ENCODE data around the gene NPTN.

Gene NPTN

DNA sequence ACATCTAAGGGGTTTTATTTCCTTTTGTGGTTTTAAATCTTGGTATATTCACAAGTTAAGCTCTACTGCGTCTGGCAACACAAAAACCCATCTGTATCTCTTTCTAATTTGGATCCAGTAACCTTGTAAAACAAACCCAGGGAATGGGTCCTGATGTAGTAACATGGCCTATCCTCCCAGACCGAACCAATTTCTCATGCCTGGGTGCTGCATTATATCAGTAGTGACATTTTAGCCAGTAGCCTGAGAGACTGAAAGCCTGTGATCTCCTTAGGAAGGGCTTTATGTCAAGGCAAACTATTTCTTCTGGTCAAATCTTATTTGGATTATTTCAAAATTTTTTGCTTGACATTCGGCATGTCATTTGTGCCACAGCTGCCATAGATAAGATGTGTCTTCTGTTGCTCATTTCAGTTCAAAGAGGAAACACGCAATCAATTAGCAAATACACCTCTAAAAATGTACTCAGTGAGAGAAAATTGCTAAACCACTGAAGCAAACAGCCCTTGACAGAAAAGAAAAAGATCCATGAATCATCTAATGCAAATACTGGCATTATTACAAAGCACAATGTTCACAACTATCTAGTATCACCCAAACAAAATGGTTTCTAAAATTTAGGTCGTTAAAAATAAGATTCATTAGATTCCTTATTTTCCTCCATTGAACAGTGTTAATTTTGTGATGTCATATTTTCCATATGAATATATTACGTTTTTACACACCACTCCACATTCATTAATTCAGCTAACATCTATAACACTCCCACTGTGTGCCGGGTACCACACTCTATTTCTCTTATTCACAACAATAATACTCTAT lies 4.0 kb downstream of the NPTN start:
- no peak for DNase-seq (ENCODE audit: extremely low spot score)
- CTCF ChIA-PET = interaction anchor here (2.1 to 11.9 kb wide), 4 partner anchors 10 to 66 kb away, joined by 5 to 182 read pairs (median 124); no protein-coding TSS in a partner anchor
- POLR2A ChIA-PET = no interaction called here
- no peak for TF ChIP-seq CTCF (IDR thresholded peaks at IDR 0.05; ENCODE audit: control extremely low read depth, extremely low read depth, low read depth, missing control alignments)

DNA sequence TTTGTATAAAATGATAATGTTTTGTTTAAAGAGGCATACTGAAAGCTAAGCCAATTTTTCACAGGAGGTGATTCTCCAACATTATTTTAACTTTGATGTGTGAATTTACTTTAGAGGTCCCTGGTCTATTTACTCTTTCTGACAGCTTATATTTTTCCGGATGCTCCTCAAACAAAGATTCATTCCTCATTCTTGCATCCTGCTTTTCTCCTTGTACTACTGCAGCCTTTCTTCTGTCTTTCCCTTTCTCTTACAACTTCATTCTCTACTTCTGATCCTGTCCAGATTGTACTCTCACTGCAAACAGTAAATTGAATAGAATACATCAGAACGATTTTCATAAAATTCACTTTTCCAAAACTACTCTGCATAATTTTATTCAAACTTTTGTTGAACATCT lies 5.1 kb downstream of the NPTN start:
- TF ChIP-seq CTCF (IDR thresholded peaks at IDR 0.05; ENCODE audit: control extremely low read depth, extremely low read depth, low read depth, missing control alignments) = no peak
- POLR2A ChIA-PET = no interaction called here
- DNase-seq (ENCODE audit: extremely low spot score) = no peak
- CTCF ChIA-PET = interaction anchor here (1.7 to 11.9 kb wide), 3 partner anchors 8 to 21 kb away, joined by 4 to 182 read pairs (median 16); no protein-coding TSS in a partner anchor

GRCh38 chr15:73626072-73626471 lies 7.1 kb downstream of the NPTN start:
- CTCF ChIA-PET = interaction anchor here (1.8 kb wide), 1 partner anchor 10 kb away, joined by 13 read pairs; no protein-coding TSS in a partner anchor
- no peak for DNase-seq (ENCODE audit: extremely low spot score)
- TF ChIP-seq CTCF (IDR thresholded peaks at IDR 0.05; ENCODE audit: control extremely low read depth, extremely low read depth, low read depth, missing control alignments) = no peak
- POLR2A ChIA-PET = no interaction called here

GRCh38 chr15:73624530-73624929 lies 8.7 kb downstream of the NPTN start:
- no peak for TF ChIP-seq CTCF (IDR thresholded peaks at IDR 0.05; ENCODE audit: control extremely low read depth, extremely low read depth, low read depth, missing control alignments)
- ChIA-PET POLR2A (no interaction called here), CTCF (interaction anchor here (0.9 to 11.9 kb wide), 4 partner anchors 8 to 18 kb away, joined by 4 to 182 read pairs (median 52); partner anchors contain the start of gene NPTN)
- no peak for DNase-seq (ENCODE audit: extremely low spot score)

- ChIA-PET POLR2A (no interaction called here), CTCF (interaction anchor here (11.8 to 11.9 kb wide), 2 partner anchors 11 to 15 kb away, joined by 92 to 182 read pairs; partner anchors contain the start of gene NPTN)
- TF ChIP-seq CTCF (IDR thresholded peaks at IDR 0.05; ENCODE audit: control extremely low read depth, extremely low read depth, low read depth, missing control alignments) = no peak
- DNase-seq (ENCODE audit: extremely low spot score) = no peak
These were observed 11.8 kb downstream of the NPTN start for GRCh38 chr15:73621286-73621826.

- CTCF ChIA-PET = interaction anchor here (2.5 to 11.9 kb wide), 3 partner anchors 12 to 57 kb away, joined by 7 to 182 read pairs (median 92); partner anchors contain the start of gene NPTN
- no peak for DNase-seq (ENCODE audit: extremely low spot score)
- POLR2A ChIA-PET = no interaction called here
- no peak for TF ChIP-seq CTCF (IDR thresholded peaks at IDR 0.05; ENCODE audit: control extremely low read depth, extremely low read depth, low read depth, missing control alignments)
These were observed 13.1 kb downstream of the NPTN start for GRCh38 chr15:73620078-73620477.
